Germinal center (tissue), 1 donor: ENCODE data around the gene ACAN.
A peak's percentile ranks its signal among the peaks of the same experiment; 100 is the strongest.
"Not testable (repeated sequence)": the region's sequence is repeated elsewhere in the genome, so short reads cannot be mapped to it uniquely, and the experiment has no call there.

Source experiments
- DNase-seq: peaks from one replicate; pipeline ENCODE4 v3.0.0; 2012; ENCODE audit warnings: mixed read lengths, low spot score

The ACAN gene

DNA sequence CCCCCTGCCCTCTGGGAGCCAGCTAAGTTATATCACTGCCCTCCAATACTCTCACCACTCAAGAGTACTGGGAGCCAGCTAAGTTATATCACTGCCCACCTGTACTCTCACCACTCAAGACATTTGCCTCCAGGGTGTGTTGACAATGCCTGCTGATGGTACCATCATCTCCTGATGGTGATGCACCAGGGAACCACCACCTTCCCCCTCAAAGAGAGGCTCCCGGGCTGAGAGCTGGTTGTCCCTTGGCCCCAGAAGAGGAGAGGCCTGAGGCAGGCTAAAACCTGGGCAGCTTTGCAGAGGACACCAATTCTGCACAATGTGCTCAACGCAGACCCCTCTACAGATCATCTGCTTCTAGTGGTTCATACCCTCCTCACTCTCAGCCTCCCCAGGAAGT is 99.6 kb downstream of the ACAN start:
- DNase-seq: no peak

DNA sequence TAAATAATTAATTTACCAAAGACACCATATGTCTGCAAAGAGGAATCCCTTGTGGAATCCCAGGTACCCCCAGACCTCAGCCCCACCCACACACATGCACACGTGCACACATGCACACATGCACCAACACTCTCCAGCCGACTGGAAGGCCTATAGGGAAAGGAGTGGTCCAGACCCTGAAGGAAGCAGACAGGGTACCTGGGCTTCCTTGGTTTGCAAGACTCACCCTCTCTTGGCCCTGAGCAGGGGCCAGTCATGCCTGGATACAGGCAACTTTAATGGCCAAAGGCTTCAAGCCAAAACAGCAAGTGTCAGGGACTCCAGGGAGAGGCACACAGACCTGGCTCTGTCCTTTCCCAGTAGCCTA is 101.0 kb downstream of the ACAN start:
- no peak for DNase-seq

DNA sequence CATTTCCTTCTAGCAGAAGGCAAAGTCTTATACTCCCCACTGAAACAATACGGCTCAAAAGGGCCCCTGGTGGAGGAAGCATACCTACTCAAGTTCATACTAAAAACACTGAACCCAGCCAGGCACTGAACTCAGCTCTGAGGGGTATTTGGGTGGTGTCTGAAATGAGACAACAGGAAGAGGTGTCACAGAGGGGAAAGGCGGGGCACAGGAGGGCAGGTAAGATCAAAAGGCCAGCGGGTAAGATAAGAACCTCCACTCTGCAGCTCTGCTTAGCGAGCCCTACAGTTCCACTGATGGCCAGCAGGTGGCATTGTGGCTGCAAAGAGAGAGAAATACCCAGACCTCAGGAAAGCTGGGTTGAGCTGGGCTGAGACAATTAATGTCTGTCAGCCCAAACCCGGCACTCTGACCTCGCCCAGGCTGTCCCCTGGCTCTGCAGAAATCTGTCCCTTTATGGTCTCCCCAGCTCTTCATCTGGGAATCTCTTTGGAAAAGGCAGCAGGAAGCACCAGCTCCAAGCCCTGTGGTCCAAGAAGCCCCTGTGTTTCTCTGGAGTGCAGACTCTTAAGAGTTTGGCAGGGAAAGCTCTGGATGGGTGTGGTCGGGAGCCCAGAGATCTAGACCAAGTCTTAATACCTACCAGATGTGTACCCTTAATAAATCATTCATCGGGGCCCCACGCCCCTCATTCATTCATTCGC is 101.5 kb downstream of the ACAN start:
- DNase-seq: peak; percentile 79

DNA sequence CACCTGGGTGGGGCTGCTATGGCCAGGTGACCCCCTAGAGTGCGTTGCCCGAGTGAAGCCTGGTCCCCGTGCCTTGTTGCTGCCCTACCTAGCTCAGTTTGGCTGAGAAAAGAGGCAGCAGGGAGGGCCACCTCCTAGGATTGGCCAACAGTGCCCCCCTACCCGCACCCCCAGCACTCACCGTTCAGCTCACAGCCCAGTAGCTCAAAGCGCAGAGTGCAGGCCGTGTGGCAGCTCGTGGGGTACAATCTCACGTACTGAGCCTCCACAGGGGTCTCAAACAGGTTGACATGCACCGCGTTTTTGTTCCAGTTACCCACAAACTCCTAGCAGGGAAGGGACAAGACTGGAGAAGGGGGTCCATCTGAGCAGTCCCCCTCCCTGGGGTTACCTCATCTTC is 102.3 kb downstream of the ACAN start:
- no peak for DNase-seq

DNA sequence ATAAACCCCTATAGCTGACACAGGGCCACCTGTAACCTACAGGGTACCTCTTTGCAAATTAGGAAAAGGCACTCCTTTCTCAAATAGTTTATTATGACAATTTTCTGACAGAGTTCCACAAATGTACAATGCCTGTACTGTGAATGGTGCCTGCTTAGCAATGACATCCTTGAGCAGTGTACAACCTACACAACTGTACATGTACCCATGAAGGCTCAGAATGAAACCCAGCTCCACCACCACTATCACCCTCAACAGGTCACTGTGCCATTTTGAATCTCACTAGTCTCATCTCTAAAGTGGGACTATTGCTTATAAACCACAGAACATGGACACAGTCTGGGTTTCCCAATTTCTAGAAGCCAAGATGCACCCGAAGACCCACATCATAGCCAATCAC is 102.9 kb downstream of the ACAN start:
- DNase-seq: no peak

DNA sequence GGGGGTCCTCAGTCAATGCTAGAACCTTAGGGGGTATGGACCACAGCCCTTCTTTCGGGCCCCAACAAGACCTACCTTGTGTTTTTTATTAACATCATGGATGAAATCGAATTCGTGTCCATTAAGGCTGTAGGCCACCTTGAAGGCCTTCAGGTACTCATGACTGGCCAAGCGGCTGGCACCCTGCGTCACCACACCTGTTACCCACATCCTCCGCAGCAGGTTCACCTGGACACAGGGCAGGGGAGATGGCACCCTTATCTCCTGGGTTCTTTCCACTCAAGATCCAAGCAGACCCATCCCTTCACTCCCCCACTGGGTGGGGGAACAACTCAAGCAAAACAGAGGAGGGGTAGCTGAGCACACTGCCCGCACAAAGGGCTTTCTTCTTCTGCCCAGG is 103.3 kb downstream of the ACAN start:
- no peak for DNase-seq

DNA sequence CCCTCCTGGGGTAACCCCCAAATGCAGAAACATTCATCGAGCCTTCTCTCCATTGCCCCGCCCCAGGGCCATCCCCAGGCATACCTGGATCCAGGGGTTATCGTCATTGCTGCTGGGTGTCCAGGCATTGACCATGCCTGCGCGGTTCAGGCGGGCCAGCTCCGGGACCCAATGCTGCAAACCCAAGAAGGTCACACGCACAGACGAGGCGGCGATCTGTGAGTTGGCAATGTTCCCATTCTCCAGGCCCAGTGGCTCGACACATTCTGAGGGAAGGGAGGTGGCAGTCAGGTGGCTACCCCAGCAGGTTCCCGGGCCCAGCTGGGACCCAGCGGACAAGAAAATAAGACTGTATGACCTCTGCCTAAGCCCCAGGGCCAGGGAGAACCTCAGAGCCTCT is 103.9 kb downstream of the ACAN start:
- no peak for DNase-seq

DNA sequence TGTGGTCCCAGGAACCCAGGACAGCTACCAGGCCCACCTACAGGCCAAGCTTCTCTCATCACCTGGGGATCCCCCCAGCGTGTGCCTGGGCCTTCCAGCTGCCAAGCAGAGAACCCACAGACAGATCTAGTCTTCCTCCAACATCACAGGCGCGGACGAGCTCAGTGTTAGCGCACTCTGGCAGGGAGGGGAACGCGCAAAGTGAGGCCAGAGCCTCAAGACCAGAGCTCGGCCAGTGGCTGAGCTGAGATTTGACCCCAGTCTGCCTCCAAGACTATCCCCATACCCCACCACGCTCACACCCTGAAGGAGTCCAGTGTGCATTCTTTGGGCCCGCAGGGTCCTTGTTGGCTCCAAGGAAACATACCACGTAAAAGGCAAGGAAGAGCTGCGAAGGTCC is 104.9 kb downstream of the ACAN start:
- no peak for DNase-seq

DNA sequence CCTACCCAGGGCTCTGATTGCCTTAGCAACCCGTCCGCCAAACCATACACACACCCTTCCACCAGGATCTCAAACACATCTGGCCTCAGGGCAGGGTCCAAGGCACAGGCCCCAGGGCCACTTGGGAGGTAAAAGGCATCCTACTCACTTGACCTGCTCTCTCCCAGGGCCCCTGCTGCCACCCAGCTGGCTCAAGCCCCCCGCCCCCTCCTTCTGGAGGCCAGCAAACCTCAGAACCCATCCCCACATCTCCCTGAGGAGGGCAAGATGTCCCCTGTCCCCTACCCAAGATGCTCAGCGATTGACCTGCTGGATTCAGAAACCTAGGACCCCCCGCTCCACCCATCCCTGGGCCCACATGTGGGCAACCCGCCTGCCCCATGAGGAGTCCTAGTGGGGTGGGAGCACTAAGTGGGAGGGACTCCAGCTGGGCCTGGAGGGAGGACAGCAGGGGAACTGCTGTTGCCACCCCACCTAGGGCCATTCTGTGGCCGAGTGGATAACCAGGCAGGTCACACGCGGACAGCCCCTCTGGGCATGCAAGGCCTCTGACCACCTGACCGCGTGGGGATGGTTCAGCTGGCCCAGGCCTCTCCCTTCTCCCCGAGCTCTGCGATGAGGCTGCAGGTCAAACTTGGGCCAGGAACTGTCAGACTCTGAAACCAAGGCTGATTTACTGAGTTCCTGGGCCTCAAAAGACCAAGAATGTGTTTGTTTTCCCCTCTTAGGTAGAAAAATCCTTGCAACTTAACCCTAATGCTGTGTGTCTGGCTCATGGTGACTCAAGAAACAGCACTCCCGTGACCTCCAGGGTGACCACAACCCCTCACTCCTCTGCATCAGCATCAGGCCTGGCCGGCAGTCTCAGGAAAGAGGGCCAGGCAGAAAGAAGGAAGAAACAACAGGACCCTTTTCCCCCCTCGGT is 105.7 kb downstream of the ACAN start:
- no peak for DNase-seq

DNA sequence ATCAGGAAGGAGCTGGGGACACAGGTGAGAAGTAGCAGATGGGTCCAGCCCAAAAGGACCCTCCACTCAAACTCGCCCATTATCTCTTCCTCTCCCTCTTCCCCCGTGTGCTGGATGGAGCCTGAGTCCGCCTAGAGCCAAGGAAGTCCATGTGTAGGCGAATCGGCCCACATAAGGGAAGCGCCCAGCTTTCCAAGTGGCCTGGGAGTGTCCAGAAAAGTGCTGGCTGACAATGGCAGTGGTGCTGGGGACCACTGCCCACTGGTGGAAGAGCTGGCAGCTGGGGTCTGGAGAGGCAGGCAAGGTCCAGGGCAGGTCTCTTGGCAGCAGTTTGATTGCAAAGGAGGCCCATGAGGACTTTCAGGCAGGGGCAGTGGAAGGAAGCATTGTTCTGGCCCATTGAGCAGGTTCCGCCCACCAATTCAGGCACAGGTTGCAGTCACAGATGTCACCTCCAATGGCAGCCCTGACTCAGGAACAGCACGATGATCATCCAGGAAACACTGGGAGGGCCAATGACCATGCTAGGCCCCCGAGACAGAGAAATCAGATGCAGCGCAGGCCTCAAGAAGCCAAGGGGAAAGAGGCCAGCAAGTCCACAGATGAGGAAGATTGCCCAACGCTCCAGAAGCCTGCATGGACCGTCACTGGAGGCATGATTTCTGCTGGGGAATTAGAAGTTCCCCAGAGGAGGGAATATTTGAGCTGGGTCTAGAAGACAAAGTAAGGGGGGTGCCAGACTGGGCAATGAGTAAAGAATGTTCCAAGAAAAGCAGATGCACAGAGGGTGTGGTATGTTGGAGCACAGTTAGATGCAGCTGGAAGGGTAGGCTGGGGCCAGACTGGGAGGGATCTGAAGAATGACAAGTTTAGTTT is 107.0 kb downstream of the ACAN start:
- DNase-seq: peak; percentile 1

DNA sequence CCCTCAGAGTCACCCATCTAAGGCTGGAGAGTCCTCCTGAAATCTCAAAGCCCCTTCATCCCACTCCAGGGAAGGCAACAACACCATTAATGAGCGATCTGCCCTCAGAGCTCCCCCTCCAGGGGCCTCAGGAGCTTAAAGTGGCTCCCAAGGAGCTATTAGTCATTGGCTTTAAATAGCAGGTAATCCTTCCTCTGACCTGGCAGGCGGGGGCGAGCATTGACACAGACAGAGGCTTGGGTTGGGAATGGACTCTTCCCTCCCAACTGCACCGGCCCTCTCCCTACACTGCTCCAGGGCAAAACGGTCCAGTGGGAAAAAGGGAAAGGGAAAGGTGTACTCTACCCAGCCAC is 108.5 kb downstream of the ACAN start:
- DNase-seq: peak; percentile 1

DNA sequence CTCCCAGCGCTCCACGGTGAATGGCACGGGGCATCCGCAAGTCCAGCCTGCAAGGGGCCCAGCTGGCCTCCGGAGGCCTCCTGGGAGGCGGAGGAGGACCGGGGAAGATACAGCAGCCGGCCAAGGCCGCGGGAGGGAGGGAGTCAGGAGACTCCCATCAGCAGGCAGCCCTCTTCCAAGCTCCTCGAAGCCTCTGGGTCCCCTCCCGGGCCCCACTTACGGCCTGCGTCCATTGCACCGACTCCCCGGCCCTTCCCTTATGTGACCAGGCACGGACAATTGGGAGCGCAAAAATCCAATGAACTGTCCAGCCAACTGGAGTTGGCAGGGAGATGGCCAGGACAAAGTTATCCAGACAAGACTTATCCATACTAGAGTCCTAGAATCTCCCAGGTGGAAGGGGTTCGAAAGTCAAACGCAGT is 109.3 kb downstream of the ACAN start:
- DNase-seq: no peak

DNA sequence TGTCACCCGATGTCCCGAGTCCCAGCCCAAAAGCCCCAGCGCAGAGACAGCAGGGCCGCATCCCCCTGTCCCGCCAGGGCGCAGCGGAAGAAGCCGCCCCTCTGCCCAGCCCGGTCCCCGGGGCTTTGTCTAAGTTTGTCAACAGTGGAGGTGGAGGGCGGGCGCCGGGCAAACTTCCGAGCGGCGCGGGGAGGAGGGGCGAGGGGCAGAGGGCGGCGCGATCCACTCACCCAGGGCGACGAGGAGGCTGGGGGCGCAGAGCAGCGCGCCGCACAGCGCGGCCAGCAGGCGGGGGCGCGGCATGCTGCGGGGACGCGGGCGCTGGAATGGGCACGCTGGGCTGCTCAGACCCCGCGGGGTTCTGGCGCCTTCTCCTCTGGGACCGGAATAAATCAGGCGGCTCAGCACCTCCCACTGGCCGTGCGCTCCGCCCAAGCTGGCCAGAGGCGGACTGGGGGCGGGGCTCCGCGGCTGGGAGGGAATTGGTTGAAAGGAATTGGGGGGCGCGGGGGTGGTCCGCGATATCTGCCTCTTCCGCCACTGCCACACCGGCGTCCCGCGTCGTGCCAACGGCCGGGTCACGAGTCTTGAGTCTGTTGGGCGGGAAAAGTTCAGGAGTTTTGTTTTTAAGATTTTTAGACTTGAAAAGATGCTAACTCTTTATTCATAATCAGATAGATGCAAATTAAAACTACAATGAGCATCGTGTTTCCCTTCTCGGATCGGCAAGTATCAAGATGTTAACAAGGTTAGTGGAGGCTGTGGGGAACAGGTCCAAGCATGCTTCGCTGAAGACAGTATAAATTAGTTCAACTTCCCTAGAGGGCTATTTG is 110.0 kb downstream of the ACAN start, which contains the start of gene MFGE8:
TSS of gene MFGE8 (minus strand) at position 363 of the 833 bp plus-strand sequence. CDS start at position 303, 60 bp downstream.
- DNase-seq: peak; percentile 75

DNA sequence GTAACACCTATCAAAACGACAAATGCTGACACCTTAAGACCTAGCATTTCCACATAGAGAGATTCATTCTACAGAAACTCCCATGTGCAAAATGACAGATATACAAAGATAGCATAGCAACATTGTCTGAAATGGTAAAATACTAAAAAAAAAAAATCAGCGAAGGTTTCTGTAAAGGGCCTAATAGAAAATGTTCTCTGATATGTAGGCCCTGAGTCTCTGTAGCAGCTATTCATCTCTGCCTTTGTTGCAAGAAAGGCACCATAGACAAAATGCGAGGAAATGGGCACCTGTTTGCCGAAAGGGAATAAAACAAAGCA is 110.6 kb downstream of the ACAN start:
- no peak for DNase-seq

DNA sequence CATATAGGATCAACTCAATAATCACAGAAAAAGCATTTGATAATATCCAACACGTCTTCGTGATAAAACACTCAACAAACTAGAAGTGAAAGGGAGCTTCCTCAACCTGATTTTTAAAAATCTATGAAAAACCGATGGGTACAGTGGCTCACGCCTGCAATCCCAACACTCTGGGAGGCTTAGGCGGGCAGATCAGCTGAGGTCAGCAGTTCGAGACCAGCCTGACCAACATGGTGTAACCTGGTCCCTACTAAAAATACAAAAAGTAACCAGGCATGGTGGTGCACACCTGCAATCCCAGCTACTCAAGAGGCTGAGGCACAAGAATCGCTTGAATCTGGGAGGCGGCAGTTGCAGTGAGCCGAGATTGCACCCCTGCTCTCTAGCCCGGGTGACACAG is 112.1 kb downstream of the ACAN start:
- DNase-seq: no peak

DNA sequence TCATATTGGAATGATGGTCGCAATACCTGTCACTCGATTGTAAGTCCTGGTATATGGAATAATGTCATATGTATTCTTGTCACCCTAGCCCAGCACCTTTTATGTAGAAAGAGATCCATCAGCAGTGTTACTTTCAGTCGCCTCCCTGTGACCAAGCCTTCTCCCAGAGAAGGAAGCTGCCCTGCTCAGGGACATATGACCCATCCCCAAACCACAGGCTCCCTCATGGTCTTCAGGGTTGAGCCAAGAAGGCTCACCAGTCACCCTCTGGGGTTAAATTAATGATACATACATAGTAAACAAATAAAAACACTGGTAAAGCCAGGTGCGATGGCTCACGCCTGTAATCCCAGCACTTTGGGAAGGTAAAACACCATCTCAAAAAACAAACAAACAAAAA is 114.5 kb downstream of the ACAN start:
- DNase-seq: no peak

DNA sequence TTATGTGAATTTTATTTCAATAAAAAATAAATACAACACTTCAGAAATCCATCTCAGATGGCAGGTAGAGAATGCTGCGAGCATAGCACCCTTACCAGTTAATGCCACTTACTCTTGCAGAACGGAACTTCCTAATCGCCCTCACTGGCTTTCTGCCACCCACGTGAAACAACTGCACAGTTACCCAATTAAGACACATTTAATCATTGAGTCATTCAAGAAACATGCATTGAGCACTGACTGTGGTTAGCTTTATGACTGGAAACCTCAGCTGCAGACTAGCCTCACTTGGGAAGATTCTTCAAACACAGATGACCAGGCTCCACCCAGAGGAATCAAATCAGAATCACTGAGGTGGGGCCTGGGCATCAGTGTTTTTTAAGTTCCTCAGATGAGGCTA is 115.5 kb downstream of the ACAN start:
- DNase-seq: no peak

DNA sequence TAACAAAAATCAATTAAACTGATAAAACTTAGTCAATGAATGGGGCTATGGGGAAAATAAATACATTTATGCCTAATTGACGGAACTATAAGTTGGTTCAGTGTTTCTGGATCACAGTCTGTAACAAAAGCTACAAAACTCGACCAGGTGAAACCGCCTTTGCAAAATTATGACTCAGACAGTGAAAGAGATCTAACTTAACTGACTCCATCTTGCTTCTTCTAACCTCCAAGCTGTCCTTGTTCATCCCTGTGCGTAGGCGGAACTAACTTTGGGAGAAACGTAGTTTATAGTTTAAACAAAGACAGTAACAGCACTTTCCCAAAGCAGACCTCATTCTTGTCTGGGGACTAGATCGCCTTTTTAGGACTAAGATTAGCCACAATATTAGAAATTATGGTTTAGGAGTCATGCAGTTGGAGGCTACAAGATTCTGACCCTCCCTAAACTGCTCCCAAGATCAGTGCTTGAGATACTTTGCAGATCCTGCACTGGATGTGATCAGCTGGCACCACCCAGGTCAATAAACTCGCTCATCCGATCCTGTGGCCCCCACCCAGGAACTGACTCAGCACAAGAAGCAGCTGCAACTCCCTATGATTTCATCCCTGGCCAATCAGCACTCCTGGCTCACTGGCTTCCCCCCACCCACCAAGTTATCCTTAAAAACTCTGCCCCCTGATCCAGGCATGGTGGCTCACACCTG is 117.1 kb downstream of the ACAN start:
- no peak for DNase-seq

DNA sequence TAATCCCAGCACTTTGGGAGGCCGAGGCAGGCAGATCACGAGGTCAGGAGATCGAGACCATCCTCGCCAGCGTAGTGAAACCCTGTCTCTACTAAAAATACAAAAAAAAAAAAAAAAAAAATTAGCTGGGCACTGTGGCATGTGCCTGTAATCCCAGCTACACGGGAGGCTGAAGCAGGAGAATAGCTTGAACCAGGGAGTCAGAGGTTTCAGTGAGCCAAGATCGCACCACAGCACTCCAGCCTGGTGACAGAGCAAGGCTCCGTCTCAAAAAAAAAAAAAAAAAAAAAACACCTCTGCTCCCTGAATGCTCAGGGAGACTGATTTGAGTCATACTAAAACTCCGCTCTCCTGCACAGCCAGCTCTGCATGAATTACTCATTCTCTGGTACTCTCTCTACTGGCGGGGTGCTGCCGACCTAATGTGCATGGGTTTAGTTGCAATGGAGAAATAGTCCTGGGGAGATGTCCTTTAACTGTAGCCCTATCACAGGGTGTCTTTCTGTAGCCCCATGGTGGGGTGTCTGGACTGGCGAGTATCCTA is 117.7 kb downstream of the ACAN start:
- DNase-seq: not testable (repeated sequence)
